Bronchial epithelial cell (primary cell): ENCODE results near the gene POLR3B. TPM values are rescaled to one million over a fixed set of nuclear protein-coding genes. Genes with fewer than 3 reads are reported as not detected.

Experiments
- DNase-seq: peaks from one replicate; pipeline ENCODE4 v3.0.0-alpha.2; 2010; ENCODE audit warnings: low read depth
- FAIRE-seq: peaks from 2 replicates; lab custom pipeline; 2011; peaks lifted over from hg19 to GRCh38; lab: Jason Lieb, UNC
- H3K27me3 ChIP-seq: 2 replicates; pipeline ENCODE4 v1.5.1; 2011; ENCODE audit warnings: low read length; ENCODE audit not compliant: control insufficient read depth, insufficient read depth
- H3K36me3 ChIP-seq: 2 replicates; pipeline ENCODE4 v1.5.1; 2011; ENCODE audit warnings: low read length; ENCODE audit not compliant: control insufficient read depth, insufficient read depth
- H3K4me3 ChIP-seq: 2 replicates; pipeline ENCODE4 v1.5.1; 2011; ENCODE audit warnings: mild to moderate bottlenecking, low read depth, low read length, control low read depth
- CTCF ChIP-seq: IDR thresholded peaks from 2 replicates; pipeline ENCODE4 v1.5.1; 2011; ENCODE audit warnings: mild to moderate bottlenecking, moderate library complexity, low read length, control low read depth, inconsistent platforms; ENCODE audit not compliant: insufficient read depth, severe bottlenecking
- total RNA-seq: library from RNA; depleted of rRNA; stranded (reverse); fragments of >200 nt; gene quantifications from 2 replicates; pipeline ENCODE4 v1.2.1, GENCODE V29; 2014

POLR3B gene
- total RNA-seq, 1 donor from 2014 or later: 9.7 TPM

DNA sequence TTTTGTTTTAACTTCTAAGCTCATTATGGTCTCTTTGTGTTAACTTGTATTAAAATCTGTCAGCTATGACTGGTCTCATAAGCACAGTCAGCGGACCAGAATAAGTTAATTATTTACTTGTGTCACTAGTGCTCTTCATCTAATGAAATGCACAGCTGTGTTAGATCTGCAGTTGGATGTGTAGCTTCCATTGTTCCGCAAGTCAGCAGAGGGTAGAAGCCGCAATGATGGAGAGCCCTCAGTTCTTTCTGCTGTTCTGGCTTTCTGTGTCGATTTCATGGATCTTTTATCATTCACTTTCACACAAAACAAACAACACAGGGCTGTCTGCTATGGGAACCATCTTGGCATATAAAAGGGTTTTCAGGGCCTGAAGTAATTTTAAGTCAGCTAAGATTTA, 136.0 kb downstream of the POLR3B start:
- DNase-seq (no peak), FAIRE-seq (no peak)
- Histone ChIP-seq H3K36me3 (no peaks in the 10 kb centered on the region), H3K27me3 (no peaks in the 10 kb centered on the region), H3K4me3 (no peak overlapping the region)
- TF ChIP-seq CTCF: no peak

DNA sequence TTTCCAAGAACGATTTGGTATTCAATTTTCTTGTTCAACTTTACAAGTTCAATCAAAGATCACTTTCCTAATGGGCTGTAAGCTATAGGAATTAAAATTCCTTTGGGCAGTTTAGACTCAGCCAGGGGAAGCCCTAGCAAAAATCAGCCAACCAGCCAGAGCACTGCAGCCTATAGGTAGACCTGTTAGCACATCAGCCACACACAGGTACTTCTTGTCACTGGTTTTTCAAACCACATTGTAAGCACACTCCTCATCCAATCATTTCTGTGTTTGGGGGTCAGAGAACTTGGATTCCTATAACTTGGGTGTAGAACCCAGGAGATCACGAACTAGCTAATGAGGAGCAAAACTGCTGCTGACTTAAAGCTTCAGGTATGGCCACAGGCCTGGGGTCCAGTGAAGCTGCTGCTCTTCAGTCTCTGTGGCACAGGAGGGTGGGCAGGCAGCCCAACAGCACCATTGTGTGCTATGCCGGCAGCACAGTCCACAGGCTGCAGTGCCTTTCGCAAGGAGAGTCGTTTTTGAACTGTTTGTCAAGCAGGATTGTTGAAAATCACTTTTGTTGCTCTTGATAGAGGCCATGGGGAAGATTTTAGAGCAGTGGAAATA, 137.9 kb downstream of the POLR3B start:
- no peak for FAIRE-seq
- no peak for DNase-seq
- no peak overlapping the region for H3K4me3 ChIP-seq
- no peak for TF ChIP-seq CTCF
- no peaks in the 10 kb centered on the region for H3K36me3 ChIP-seq
- no peaks in the 10 kb centered on the region for H3K27me3 ChIP-seq

DNA sequence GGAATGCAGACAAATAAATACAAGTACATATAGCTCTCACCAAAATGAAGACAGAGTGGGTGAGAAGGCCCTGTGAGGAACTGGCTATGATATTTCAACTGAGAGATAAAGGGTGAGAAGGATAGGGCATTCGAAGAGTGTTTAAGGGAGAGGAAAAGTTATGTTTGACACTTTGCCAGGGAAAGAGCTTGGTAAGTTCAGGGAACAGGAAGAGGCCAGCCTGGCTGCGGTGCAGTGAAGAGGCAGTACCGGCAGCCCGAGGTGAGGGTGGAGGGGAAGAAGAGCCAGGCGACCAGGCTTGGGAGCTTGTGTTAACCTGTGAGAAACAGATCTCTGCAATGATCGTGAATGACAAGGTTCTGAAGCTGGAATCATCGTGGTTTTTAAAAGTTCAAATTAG, 140.5 kb downstream of the POLR3B start:
- DNase-seq: no peak
- no peak for FAIRE-seq

DNA sequence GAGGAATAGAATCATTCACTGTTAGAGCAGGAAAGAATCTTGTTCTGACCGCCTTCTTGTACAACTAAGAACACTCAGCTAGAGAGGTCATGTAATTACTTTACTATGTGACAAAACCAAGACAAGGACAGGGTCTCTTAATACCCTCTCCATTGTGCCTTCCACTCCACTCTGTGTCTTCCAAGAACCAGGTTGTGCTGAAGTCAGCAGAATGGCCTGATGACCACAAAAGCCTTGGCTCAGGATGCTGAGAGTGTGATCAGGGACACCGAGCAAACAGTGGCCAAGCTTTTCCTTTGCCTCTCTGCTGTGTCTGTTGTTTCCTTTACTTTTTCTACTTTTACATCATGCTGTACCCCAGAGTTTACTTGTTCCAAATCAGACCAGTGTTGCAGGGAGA, 142.1 kb downstream of the POLR3B start:
- H3K4me3 ChIP-seq: no peak overlapping the region
- FAIRE-seq (peak; percentile 13), DNase-seq (no peak)
- no peak for TF ChIP-seq CTCF
- H3K27me3 ChIP-seq: no peaks in the 10 kb centered on the region
- H3K36me3 ChIP-seq: no peaks in the 10 kb centered on the region

More for the DNA sequence above, 140.5 kb downstream of the POLR3B start:
- H3K36me3 ChIP-seq: no peaks in the 10 kb centered on the region
- no peaks in the 10 kb centered on the region for H3K27me3 ChIP-seq
- no peak overlapping the region for H3K4me3 ChIP-seq
- no peak for TF ChIP-seq CTCF

DNA sequence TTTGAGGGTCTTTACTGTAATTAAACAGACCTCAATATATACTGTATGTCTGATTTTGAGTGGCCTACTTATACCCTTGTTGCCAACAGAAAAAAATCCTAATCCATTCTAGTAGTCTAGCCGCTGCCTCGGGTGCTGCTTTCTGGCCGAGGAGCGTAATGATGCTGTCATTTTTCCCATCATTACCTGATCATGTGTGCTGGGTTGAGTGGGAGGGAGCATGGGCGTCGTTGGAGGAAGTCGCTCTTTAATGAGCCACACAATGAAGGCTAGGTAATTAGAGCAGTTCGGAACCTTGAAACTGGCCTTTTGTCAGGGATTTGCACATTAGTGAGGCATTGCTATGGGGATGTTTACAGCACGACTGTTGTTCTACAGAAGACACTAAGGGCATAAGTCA, 149.1 kb downstream of the POLR3B start:
- H3K36me3 ChIP-seq: peaks cover 1% of the 10 kb centered on the region
- FAIRE-seq: no peak
- TF ChIP-seq CTCF: no peak

DNA sequence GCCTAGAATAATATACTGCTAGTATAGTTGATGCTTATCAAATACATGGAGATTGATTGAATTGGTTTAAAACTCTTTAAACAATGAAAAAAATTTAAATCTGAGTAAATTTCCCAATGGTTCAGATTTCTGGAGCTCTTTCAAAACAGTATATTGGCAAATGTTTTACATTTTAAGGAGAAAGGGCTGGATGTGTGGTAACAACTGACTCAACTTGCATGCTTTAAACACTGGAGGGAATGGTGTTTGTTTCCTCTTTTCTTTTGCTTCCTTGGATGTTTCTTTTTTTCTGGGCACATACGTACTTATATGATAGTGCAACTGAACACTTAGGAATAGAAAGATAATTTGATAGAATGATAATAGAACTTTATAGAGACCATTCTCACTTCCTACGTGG, 151.4 kb downstream of the POLR3B start:
- FAIRE-seq (no peak), DNase-seq (no peak)
- Histone ChIP-seq H3K36me3 (peaks cover 1% of the 10 kb centered on the region), H3K27me3 (no peaks in the 10 kb centered on the region), H3K4me3 (no peak overlapping the region)
- no peak for TF ChIP-seq CTCF

More for the DNA sequence above, 149.1 kb downstream of the POLR3B start:
- DNase-seq: no peak
- Histone ChIP-seq H3K27me3 (no peaks in the 10 kb centered on the region), H3K4me3 (no peak overlapping the region)
